Ishikawa (cell line): Measurements from ENCODE around the gene NSD2.

Source experiments
- CEBPB ChIP-seq: IDR thresholded peaks from 2 replicates; pipeline ENCODE4 v1.6.1; 2012
- CREB1 ChIP-seq: IDR thresholded peaks from 2 replicates; pipeline ENCODE4 v1.6.1; 2012; ENCODE audit warnings: low read depth
- EGR1 ChIP-seq: IDR thresholded peaks from 2 replicates; pipeline ENCODE4 v1.6.1; 2012
- EP300 ChIP-seq: IDR thresholded peaks from 2 replicates; pipeline ENCODE4 v1.6.1; 2012; ENCODE audit warnings: borderline replicate concordance
- FOXM1 ChIP-seq: IDR thresholded peaks from 2 replicates; pipeline ENCODE4 v1.6.1; 2012; ENCODE audit warnings: low read depth, borderline replicate concordance
- NFIC ChIP-seq: IDR thresholded peaks from 2 replicates; pipeline ENCODE4 v1.6.1; 2012
- RAD21 ChIP-seq: IDR thresholded peaks from 2 replicates; pipeline ENCODE4 v1.6.1; 2012; ENCODE audit warnings: low read depth
- REST ChIP-seq: IDR thresholded peaks from 2 replicates; pipeline ENCODE4 v1.6.1; 2012; ENCODE audit warnings: low read depth, mild to moderate bottlenecking
- TAF1 ChIP-seq: IDR thresholded peaks from 2 replicates; pipeline ENCODE4 v1.6.1; 2012; ENCODE audit warnings: low read depth, mild to moderate bottlenecking
- TCF12 ChIP-seq: IDR thresholded peaks from 2 replicates; pipeline ENCODE4 v1.6.1; 2012; ENCODE audit warnings: low read depth
- TEAD4 ChIP-seq: IDR thresholded peaks from 2 replicates; pipeline ENCODE4 v1.6.1; 2012
- USF1 ChIP-seq: IDR thresholded peaks from 2 replicates; pipeline ENCODE4 v1.6.1; 2012
- YY1 ChIP-seq: IDR thresholded peaks from 2 replicates; pipeline ENCODE4 v1.6.1; 2012; ENCODE audit warnings: low read depth
- ZBTB7A ChIP-seq: IDR thresholded peaks from 2 replicates; pipeline ENCODE4 v1.6.1; 2012; ENCODE audit warnings: low read depth
- TF ChIP-seq, protein P1 (sequence below): IDR thresholded peaks from 2 replicates; pipeline ENCODE4 v1.6.1; 2012

NSD2 gene

DNA sequence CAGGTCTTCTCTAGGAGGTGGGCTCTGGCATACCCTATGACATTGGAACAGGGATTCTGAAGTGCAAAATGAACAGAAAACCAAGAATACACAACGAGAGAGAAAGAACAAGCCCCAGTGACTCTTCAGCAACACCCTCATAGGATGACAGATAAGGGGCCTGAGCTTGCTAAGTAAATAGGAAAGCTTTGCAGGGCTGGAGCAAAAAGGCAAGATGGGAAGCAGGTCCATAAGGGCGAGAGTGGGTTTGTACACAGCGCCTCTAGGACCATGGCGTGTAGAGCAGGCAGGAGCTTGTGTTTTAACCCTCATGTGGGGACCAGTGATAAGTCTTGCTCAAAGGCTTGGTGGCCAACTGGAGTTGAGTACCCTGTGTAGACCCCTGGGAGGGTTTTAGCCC lies 91.8 kb downstream of the NSD2 start:
- TF ChIP-seq TCF12: no peak
- TF ChIP-seq, protein P1, sequence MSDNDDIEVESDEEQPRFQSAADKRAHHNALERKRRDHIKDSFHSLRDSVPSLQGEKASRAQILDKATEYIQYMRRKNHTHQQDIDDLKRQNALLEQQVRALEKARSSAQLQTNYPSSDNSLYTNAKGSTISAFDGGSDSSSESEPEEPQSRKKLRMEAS: no peak
- no peak for TF ChIP-seq ZBTB7A
- TF ChIP-seq REST: no peak
- no peak for TF ChIP-seq TAF1
- no peak for TF ChIP-seq RAD21
- TF ChIP-seq YY1: no peak
- TF ChIP-seq FOXM1: no peak
- TF ChIP-seq NFIC: no peak
- no peak for TF ChIP-seq USF1
- TF ChIP-seq TEAD4: no peak
- TF ChIP-seq CEBPB: no peak
- TF ChIP-seq EGR1: no peak
- no peak for TF ChIP-seq CREB1
- TF ChIP-seq EP300: no peak

DNA sequence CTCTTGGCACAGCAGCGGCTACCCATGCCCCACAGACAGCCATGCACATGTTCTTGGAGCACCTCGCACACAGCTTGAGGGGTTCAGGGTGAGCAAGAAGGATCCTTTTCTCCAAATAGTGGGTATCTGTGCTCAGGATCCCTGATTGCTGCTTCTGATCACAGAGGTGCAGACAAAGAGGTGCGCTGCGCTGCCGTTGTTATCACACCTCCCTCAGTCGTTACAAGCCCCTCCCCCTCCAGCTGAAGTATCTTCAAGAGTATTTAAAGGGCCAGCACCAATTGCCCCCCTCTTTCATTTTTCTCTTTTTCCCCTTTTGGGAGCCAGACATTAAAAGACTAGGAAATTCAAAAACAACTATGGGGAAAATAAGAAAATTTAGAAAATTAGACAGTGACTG lies 93.2 kb downstream of the NSD2 start:
- no peak for TF ChIP-seq REST
- TF ChIP-seq ZBTB7A: no peak
- TF ChIP-seq TEAD4: no peak

GRCh38 chr4:1964971-1965370 lies 93.8 kb downstream of the NSD2 start:
- no peak for TF ChIP-seq TEAD4
- no peak for TF ChIP-seq RAD21
- TF ChIP-seq EP300: no peak

GRCh38 chr4:1967512-1968149 lies 96.4 kb downstream of the NSD2 start:
- TF ChIP-seq ZBTB7A: no peak
- no peak for TF ChIP-seq CREB1
- no peak for TF ChIP-seq CEBPB
- no peak for TF ChIP-seq EP300
- TF ChIP-seq REST: no peak
- no peak for TF ChIP-seq TCF12
- no peak for TF ChIP-seq FOXM1
- no peak for TF ChIP-seq YY1
- TF ChIP-seq TAF1: no peak
- no peak for TF ChIP-seq EGR1
- TF ChIP-seq TEAD4: no peak
- TF ChIP-seq, protein P1: no peak
- TF ChIP-seq NFIC: no peak
- TF ChIP-seq RAD21: no peak
- TF ChIP-seq USF1: no peak

DNA sequence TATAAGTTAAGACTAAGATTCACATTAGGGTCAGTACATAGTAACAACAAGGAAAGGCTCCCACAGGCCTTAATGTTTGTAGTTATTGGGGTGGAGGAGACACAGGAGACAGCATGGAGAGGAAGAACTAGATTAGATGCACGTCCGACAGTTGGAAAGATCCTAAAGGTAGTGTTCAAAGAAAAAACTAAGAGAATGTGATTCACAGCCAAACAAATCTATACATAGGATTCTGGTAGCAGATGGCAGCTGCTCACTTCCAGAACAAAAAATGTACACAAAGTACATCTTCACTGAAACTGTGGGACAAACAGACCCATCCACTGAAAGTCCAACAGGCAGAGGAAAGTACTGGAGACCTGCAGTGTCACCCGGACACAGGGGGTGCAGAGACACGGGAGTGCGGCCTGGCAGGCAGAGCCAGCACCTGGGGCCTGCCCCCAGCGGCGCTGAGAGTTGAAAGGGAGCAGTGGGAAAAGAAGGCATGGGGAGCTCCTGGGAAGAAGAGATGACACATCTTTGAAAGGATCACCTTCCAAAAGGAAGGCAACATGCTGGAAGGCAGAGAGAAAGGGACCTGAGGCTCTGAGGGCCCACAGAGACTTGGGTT lies 97.6 kb downstream of the NSD2 start:
- no peak for TF ChIP-seq TCF12
- TF ChIP-seq TEAD4: no peak
- TF ChIP-seq RAD21: no peak
- no peak for TF ChIP-seq YY1
- no peak for TF ChIP-seq NFIC
- no peak for TF ChIP-seq TAF1
- TF ChIP-seq USF1: no peak
- no peak for TF ChIP-seq CREB1
- TF ChIP-seq FOXM1: no peak
- no peak for TF ChIP-seq EGR1
- no peak for TF ChIP-seq CEBPB
- TF ChIP-seq ZBTB7A: no peak
- TF ChIP-seq, protein P1: no peak
- no peak for TF ChIP-seq EP300
- TF ChIP-seq REST: no peak
